H1 (cell line): ENCODE data around the gene CIPC. TPM values are rescaled to one million over a fixed set of nuclear protein-coding genes. Genes with fewer than 3 reads are reported as not detected.

Experiments used
- CTCF ChIA-PET: fragments of 300-600 bp; sonication (Branson Sonifier 250); formaldehyde crosslinking; loops from one replicate; lab custom pipeline; 2021; ENCODE audit not compliant: partially characterized antibody; lab: Charles Lee
- POLR2A ChIA-PET: fragments of 300-600 bp; sonication (Branson Sonifier 250); formaldehyde crosslinking; loops from one replicate; lab custom pipeline; 2021; ENCODE audit warnings: inconsistent platforms; ENCODE audit not compliant: partially characterized antibody; lab: Charles Lee
- DNase-seq, 2 experiments: peaks; one replicate each; pipeline versions ENCODE4 v3.0.0 to v3.0.0-alpha.2; 2010 to 2022; ENCODE audit warnings: low spot score in 2 of 2, low read depth in 1 of 2, mixed read lengths in 1 of 2
- FAIRE-seq: peaks from 2 replicates; lab custom pipeline; 2011; peaks lifted over from hg19 to GRCh38; lab: Jason Lieb, UNC
- H2AFZ ChIP-seq: 2 replicates; pipeline ENCODE4 v1.8.1; 2012; ENCODE audit warnings: low read length, inconsistent platforms
- H2AK5ac ChIP-seq: 2 replicates; pipeline ENCODE4 v1.6.1; 2013; ENCODE audit warnings: low read depth, low read length
- H2BK120ac ChIP-seq: replicated peaks from 2 replicates; pipeline ENCODE3; 2013; ENCODE audit warnings: low read depth, low read length, inconsistent platforms
- H2BK12ac ChIP-seq: 2 replicates; pipeline ENCODE4 v1.6.1; 2013; ENCODE audit warnings: low read depth, low read length
- H2BK15ac ChIP-seq: 2 replicates; pipeline ENCODE4 v1.6.1; 2013; ENCODE audit warnings: low read length
- H2BK20ac ChIP-seq: 2 replicates; pipeline ENCODE4 v1.6.1; 2013; ENCODE audit warnings: low read length
- H2BK5ac ChIP-seq: 2 replicates; pipeline ENCODE4 v1.6.1; 2013; ENCODE audit warnings: low read depth, low read length
- H3K14ac ChIP-seq: 2 replicates; pipeline ENCODE4 v1.6.1; 2013; ENCODE audit warnings: inconsistent platforms; ENCODE audit not compliant: insufficient read length
- H3K18ac ChIP-seq: 2 replicates; pipeline ENCODE4 v1.6.1; 2013; ENCODE audit warnings: low read length; ENCODE audit errors: extremely low read depth
- H3K23ac ChIP-seq: 2 replicates; pipeline ENCODE4 v1.6.1; 2013; ENCODE audit warnings: inconsistent platforms; ENCODE audit not compliant: insufficient read length
- H3K23me2 ChIP-seq: 2 replicates; pipeline ENCODE4 v1.6.1; 2013; ENCODE audit warnings: low read depth, low read length
- H3K27ac ChIP-seq: 2 replicates; pipeline ENCODE4 v1.6.1; 2011; ENCODE audit warnings: low read depth, low read length, inconsistent platforms
- H3K27me3 ChIP-seq, 4 experiments: replicated peaks in 1 of 4; 1 replicate in 1 of 4; 2 replicates in 3 of 4; pipeline versions ENCODE4 v1.6.1 to v1.8.1; 2011 to 2013; ENCODE audit warnings: low read length in 3 of 4, mild to moderate bottlenecking in 3 of 4, inconsistent platforms in 2 of 4, mixed read lengths in 2 of 4, moderate library complexity in 1 of 4; ENCODE audit not compliant: control insufficient read depth in 3 of 4, insufficient read depth in 3 of 4; ENCODE audit errors: extremely low read depth in 1 of 4
- H3K36me3 ChIP-seq, 4 experiments: 2 replicates each; pipeline versions ENCODE4 v1.6.1 to v1.8.1; 2011 to 2013; ENCODE audit warnings: mild to moderate bottlenecking in 4 of 4, low read length in 3 of 4, moderate library complexity in 2 of 4, control low read depth in 1 of 4, inconsistent platforms in 1 of 4; ENCODE audit not compliant: insufficient read depth in 4 of 4, control insufficient read depth in 2 of 4
- H3K4ac ChIP-seq: replicated peaks from 2 replicates; pipeline ENCODE3; 2013; ENCODE audit warnings: low read length, low read depth, mixed read lengths, inconsistent platforms; ENCODE audit not compliant: insufficient read length
- H3K4me1 ChIP-seq, 4 experiments: replicated peaks in 1 of 4; 1 replicate in 1 of 4; 2 replicates in 3 of 4; pipeline versions ENCODE4 v1.6.1 to v1.8.1; 2011 to 2013; ENCODE audit warnings: low read length in 3 of 4, inconsistent platforms in 2 of 4, mixed read lengths in 1 of 4; ENCODE audit not compliant: insufficient read depth in 4 of 4, control insufficient read depth in 3 of 4
- H3K4me2 ChIP-seq, 2 experiments: 2 replicates each; pipeline versions ENCODE4 v1.6.1 to v1.8.1; 2011 to 2013; ENCODE audit warnings: low read depth in 2 of 2, low read length in 2 of 2, control low read depth in 1 of 2, inconsistent platforms in 1 of 2, mild to moderate bottlenecking in 1 of 2; ENCODE audit not compliant: insufficient read depth in 1 of 2
- H3K4me3 ChIP-seq, 4 experiments: fragments of 200-600, 300-600 bp in 1 of 4; sonication (generic), shearing (Covaris generic), sonication (Bioruptor Twin) in 1 of 4; 2 replicates each; pipeline versions ENCODE4 v1.5.1 to v1.8.1; 2011 to 2016; ENCODE audit warnings: low read length in 4 of 4, low read depth in 3 of 4, control low read depth in 2 of 4, inconsistent platforms in 2 of 4, mild to moderate bottlenecking in 2 of 4, mixed read lengths in 1 of 4, moderate library complexity in 1 of 4; ENCODE audit not compliant: insufficient read depth in 2 of 4; ENCODE audit errors: extremely low read depth in 1 of 4
- H3K56ac ChIP-seq: replicated peaks from 2 replicates; pipeline ENCODE3; 2013; ENCODE audit warnings: low read depth, mild to moderate bottlenecking, mixed read lengths, low read length, inconsistent platforms; ENCODE audit not compliant: insufficient read length
- H3K79me1 ChIP-seq: 2 replicates; pipeline ENCODE4 v1.6.1; 2013; ENCODE audit warnings: low read depth, low read length, control low read depth
- H3K79me2 ChIP-seq, 2 experiments: 2 replicates each; pipeline versions ENCODE4 v1.6.1 to v1.8.1; 2012 to 2013; ENCODE audit warnings: low read length in 2 of 2, mild to moderate bottlenecking in 2 of 2, inconsistent platforms in 1 of 2; ENCODE audit not compliant: insufficient read depth in 2 of 2, control insufficient read depth in 1 of 2
- H3K9ac ChIP-seq, 4 experiments: replicated peaks in 1 of 4; 1 replicate in 1 of 4; 2 replicates in 3 of 4; pipeline versions ENCODE4 v1.6.1 to v1.8.1; 2011 to 2013; ENCODE audit warnings: low read depth in 3 of 4, low read length in 3 of 4, control low read depth in 2 of 4, mild to moderate bottlenecking in 2 of 4, moderate library complexity in 2 of 4, inconsistent platforms in 1 of 4; ENCODE audit errors: extremely low read depth in 1 of 4
- H3K9me3 ChIP-seq, 2 experiments: 2 replicates each; pipeline versions ENCODE4 v1.6.1 to v1.8.1; 2012 to 2013; ENCODE audit warnings: mild to moderate bottlenecking in 2 of 2, moderate library complexity in 2 of 2, control low read depth in 1 of 2, inconsistent platforms in 1 of 2, low read depth in 1 of 2, low read length in 1 of 2, mixed read lengths in 1 of 2; ENCODE audit not compliant: insufficient read depth in 2 of 2
- H4K20me1 ChIP-seq, 2 experiments: replicated peaks in 1 of 2; 2 replicates each; pipeline versions ENCODE3 to v1.8.1; 2011 to 2013; ENCODE audit warnings: inconsistent platforms in 2 of 2, low read length in 2 of 2, mild to moderate bottlenecking in 1 of 2; ENCODE audit not compliant: insufficient read depth in 2 of 2, control insufficient read depth in 1 of 2
- H4K5ac ChIP-seq: 2 replicates; pipeline ENCODE4 v1.6.1; 2013; ENCODE audit warnings: low read length, low read depth, mixed read lengths, inconsistent platforms; ENCODE audit not compliant: insufficient read length
- H4K8ac ChIP-seq: 2 replicates; pipeline ENCODE4 v1.8.0; 2013; ENCODE audit warnings: mild to moderate bottlenecking, moderate library complexity, low read length, inconsistent platforms; ENCODE audit not compliant: insufficient read depth; ENCODE audit errors: extremely low read depth
- H4K91ac ChIP-seq: replicated peaks from 2 replicates; pipeline ENCODE3; 2013; ENCODE audit warnings: low read length, mixed read lengths, inconsistent platforms; ENCODE audit not compliant: insufficient read length
- CBX5 ChIP-seq: fragments of 300-800, 300-1000 bp; sonication (generic); IDR thresholded peaks from 2 replicates; pipeline ENCODE4 v1.7.1; 2016; ENCODE audit warnings: antibody characterized with exemption, low read length, low read depth
- CHD1 ChIP-seq: IDR thresholded peaks from 2 replicates; pipeline ENCODE4 v1.6.1; 2012; ENCODE audit warnings: low read depth, low read length, improper control_type of control experiment
- CREB1 ChIP-seq: IDR thresholded peaks from 2 replicates; pipeline ENCODE4 v1.6.1; 2012; ENCODE audit warnings: inconsistent platforms
- CTBP2 ChIP-seq: IDR thresholded peaks from 2 replicates; pipeline ENCODE4 v1.7.0; 2011; ENCODE audit warnings: borderline replicate concordance, mild to moderate bottlenecking, moderate library complexity, mixed read lengths, low read length; ENCODE audit not compliant: insufficient read depth, insufficient read length
- EGR1 ChIP-seq: IDR thresholded peaks from 2 replicates; pipeline ENCODE4 v1.6.1; 2011; ENCODE audit warnings: low read depth, low read length, borderline replicate concordance
- KDM1A ChIP-seq: fragments of 200-600, 300-600 bp; sonication (generic); IDR thresholded peaks from 2 replicates; pipeline ENCODE4 v1.7.1; 2016; ENCODE audit warnings: mild to moderate bottlenecking, low read length, borderline replicate concordance
- PHF8 ChIP-seq: fragments of 200-600 bp; sonication (generic); conservative IDR thresholded peaks from 2 replicates; pipeline ENCODE4 v1.7.1; 2012; ENCODE audit warnings: low read depth, mild to moderate bottlenecking, inconsistent platforms, low read length, moderate library complexity
- TBP ChIP-seq: IDR thresholded peaks from 2 replicates; pipeline ENCODE4 v1.6.1; 2011; ENCODE audit warnings: low read depth, low read length, improper control_type of control experiment
- WGBS, 2 experiments: shearing (Covaris generic) in 1 of 2; methylation state at CpG; one replicate each; pipeline versions ENCODE4 v1.1.6 to v1.1.7; 2013 to 2015; ENCODE audit warnings: low lambda C conversion rate in 2 of 2, mixed read lengths in 2 of 2, inconsistent platforms in 1 of 2, low coverage in 1 of 2, missing lambda C conversion rate in 1 of 2; ENCODE audit not compliant: insufficient replicate concordance in 2 of 2, insufficient coverage in 1 of 2, insufficient read length in 1 of 2; ENCODE audit errors: extremely low coverage in 1 of 2, missing lambda C conversion rate in 1 of 2; 5-methylcytosine and 5-hydroxymethylcytosine counted together
- polyA plus RNA-seq, 7 experiments: library from polyadenylated mRNA; depleted of rRNA in 3 of 7; stranded (reverse) in 5 of 7; unstranded in 2 of 7; fragments of >200 nt in 5 of 7; fragments of 200-250 nt in 2 of 7; gene quantifications; 1 replicate in 5 of 7; 2 replicates in 1 of 7; 4 replicates in 1 of 7; pipeline versions ENCODE4 v1.2.1 to v1.2.3, GENCODE V29; 2011 to 2013; ENCODE audit warnings: missing spikeins in 2 of 7, mixed read lengths in 2 of 7
- total RNA-seq: library from RNA; stranded (reverse); fragmentation: NEBNext Ultra II Directional; extraction: Animal tissue kit (Norgen Biotek cat#: 25700); gene quantifications from 2 replicates; pipeline ENCODE4 v1.2.1, GENCODE V29; 2021

The CIPC gene
- total and polyA plus RNA-seq, 2 of the 8 experiments (the other 6 are each of a cell fraction or from before 2014, with no cell fraction given): 13.9 to 32.7 TPM

GRCh38 chr14:77104393-77104792, 6.3 kb downstream of the CIPC start:
- Histone ChIP-seq H2AK5ac (no peak overlapping the region; the same call in 1 of the 2 replicates), H2BK20ac (no peak overlapping the region), H3K27ac (peak overlapping the region; percentile 5; the same call in 1 of the 2 replicates), H3K79me2 (peaks cover 0 to 85% of the 10 kb centered on the region in 2 experiments; a peak in 2 of 4 replicates), H3K9me3 (no peaks in the 10 kb centered on the region), H3K4me3 (peak overlapping the region in 1 of 4 experiments; percentile 44; a peak in 1 of 8 replicates), H3K27me3 (no peaks in the 10 kb centered on the region), H4K8ac (no peak overlapping the region), H2BK120ac (no peak overlapping the region), H4K91ac (no peak overlapping the region), H4K5ac (no peak overlapping the region), H2BK12ac (no peak overlapping the region), H4K20me1 (no peaks in the 10 kb centered on the region), H2BK5ac (no peak overlapping the region), H3K4ac (no peak overlapping the region), H3K56ac (no peak overlapping the region), H3K23me2 (no peaks in the 10 kb centered on the region), H2AFZ (no peak overlapping the region), H3K4me2 (peak overlapping the region; percentile 51 to 62; a peak in 1 of 4 replicates), H3K4me1 (peaks cover 2 to 19% (median 11%) of the 10 kb centered on the region in 4 experiments; a peak in 6 of 7 replicates), H3K36me3 (peaks cover 0 to 21% (median 7%) of the 10 kb centered on the region in 4 experiments; a peak in 4 of 8 replicates), H3K14ac (no peak overlapping the region), H3K9ac (no peak overlapping the region), H3K79me1 (peaks cover 4% of the 10 kb centered on the region; the same call in 1 of the 2 replicates), H2BK15ac (no peak overlapping the region), H3K23ac (no peak overlapping the region), H3K18ac (peak overlapping the region; percentile 26; the same call in 1 of the 2 replicates)
- FAIRE-seq: no peak
- ChIA-PET POLR2A (interaction anchor here (1.1 to 8.3 kb wide), 4 partner anchors 7 to 24 kb away, joined by 3 to 49 read pairs (median 10); no protein-coding TSS in a partner anchor), CTCF (interaction anchor here (0.9 to 56.8 kb wide), 9 partner anchors 10 to 231 kb away, joined by 3 to 1490 read pairs (median 3); partner anchors contain the start of gene ZDHHC22)
- WGBS, 2 experiments: 89% methylated on average over 3 of the region's 3 CpGs; no CpG with 5 or more reads in 1 of the 2 experiments
- DNase-seq: no peak
- TF ChIP-seq PHF8: no peak
- no peak for TF ChIP-seq CBX5
- no peak for TF ChIP-seq KDM1A
- TF ChIP-seq CREB1: no peak
- no peak for TF ChIP-seq EGR1
- no peak for TF ChIP-seq CTBP2
- TF ChIP-seq TBP: no peak
- TF ChIP-seq CHD1: no peak
